Limb (tissue), 2 donors: Measurements from ENCODE around the gene IGF2BP3.

Source experiments
- DNase-seq, 2 donors: peaks; one replicate each; pipeline ENCODE4 v3.0.0-alpha.2; 2016; ENCODE audit errors: extremely low spot score in 2 of 2

The IGF2BP3 gene

DNA sequence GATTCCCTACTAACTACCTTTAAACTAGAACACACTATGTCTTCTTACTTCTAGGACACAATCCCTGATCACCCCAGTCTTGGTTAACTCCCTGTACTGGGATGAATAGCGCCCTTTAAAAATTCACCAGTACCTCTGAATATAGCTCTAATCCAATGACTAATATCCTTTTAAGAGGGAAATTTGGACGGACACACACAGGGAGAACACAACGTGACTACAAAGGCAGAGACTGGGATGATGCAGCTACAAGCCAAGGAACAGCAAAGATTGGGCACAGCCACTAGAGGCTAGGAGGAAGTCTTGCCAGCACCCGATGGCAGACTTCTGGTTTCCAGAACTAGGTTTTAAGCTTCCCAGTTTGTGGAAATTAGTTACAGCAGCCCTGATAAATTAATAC, 89.7 kb downstream of the IGF2BP3 start:
- DNase-seq = no peak

DNA sequence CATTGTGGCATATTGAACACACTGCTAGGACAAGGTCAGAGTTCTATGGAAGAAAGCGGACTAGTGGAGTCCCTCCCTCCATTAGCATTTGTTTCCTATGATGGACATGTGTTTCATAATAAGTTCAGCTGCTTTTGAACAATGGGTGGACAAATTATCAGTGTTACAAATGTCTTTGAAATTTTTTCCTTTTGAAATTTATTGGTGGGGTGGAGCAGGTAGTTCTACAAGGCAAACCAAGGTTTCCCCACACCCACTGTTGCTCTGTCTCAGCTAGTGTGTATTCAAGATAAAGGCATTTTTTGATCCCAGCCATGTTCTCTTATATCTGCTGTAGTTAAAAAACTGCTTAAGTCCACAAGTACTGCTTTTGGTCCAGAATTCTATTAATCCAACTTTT, 91.3 kb downstream of the IGF2BP3 start:
- no peak for DNase-seq

DNA sequence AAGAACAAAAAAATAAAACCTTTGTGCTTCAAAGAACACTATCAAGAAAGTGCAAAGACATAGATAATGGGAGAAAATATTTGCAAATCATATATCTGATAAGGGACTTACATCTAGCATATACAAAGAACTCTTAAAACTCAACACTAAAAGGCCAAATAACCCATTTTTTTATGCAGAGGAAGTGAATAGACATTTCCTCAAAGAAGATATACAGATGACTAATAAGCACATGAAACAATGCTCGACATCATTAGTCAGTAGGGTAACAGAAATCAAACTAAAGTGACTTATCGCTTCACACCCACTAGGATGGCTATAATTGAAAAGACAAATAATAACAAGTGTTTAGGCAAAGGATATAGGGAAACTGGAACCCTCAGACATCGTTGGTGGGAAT, 93.2 kb downstream of the IGF2BP3 start:
- no peak for DNase-seq

DNA sequence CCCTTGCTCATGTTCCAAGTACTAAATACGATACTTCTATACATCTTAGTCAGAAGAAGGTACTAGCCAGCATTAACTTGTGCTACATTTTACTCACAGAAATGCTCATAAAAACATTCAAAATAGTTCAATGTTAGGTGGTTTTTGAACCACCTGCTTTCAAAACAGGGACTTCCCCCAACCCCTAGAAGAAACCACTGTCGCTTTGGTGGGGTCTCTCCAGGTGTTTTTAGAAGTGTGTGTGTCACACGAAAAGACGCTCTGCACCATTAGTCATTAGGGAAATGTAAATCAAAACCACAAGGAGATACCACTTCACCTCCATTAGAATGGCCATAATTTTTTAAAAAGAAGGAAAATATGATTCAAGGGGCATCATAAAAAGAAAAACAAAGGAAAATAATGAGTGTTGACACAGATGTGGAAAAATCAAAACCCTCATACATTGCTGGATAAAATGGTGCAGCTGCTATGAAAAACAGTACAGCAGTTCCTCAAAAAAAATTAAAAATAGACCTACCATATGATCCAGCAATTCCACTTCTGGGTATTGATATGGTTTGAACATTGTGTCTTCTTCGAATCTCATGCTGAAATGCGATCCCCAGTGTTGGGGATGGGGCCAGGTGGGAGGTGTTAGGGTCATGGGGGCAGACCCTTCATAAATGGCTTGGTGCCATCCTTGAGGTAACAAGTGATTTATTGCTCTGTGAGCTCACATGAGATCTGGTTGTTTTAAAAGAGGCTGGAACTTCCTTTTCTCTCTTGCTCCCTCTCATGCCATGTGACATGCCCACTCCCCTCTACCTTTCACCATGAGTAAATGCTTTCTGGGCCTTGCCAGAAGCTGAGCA, 96.9 kb downstream of the IGF2BP3 start:
- no peak for DNase-seq

DNA sequence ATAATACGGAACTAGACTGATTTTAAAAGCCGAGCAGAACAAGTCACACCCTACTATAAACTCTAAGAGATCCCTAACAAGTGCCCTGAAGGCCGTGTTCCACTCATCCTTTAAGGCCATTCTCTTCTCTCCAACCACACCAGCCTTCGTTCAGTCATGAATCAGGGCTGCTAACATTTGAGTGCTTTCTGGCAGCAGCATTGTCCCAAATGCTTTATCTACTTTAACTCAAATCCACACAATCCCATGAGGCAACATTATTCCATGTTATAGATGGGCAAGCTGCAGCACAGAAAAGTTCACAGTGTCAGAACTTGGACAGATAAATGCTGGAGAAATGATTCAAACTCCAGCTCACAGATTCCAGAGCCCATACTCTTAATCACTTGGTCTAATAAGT, 97.7 kb downstream of the IGF2BP3 start:
- DNase-seq = no peak

- no peak for DNase-seq
Measured at GRCh38 chr7:23371654-23372053, 98.6 kb downstream of the IGF2BP3 start.

DNA sequence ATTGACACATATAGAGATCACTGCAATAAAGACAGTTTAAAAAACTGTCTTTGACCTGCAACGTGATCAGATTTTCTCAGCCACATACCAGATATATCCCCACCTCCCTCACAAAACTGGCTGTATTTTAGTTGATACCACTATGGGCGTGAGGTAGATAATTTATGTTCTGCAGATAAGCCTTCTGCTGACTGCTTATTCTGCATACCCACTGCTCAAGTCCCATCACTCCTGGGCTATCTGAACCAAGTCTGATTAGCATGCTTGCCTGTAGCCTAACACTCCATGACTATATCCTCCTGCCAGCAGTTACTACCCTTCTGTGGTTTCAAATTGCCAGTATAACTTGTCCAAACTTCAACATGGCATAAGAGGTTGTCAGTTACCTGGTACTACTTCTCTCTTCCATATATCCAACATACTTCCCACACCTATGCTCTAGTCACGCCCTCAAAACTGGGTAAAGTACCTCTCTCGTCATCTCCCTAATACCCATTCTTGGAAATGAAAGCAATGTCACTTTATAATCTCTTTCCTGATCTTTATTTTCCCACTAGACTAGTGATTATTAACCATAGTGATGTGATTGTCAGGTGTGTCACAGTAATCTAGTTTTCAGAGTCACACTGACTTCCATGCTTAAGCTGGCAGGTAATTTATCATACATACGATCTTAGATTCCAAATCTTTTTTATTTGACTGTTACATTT, 100.4 kb downstream of the IGF2BP3 start:
- no peak for DNase-seq

GRCh38 chr7:23369100-23369499, 101.2 kb downstream of the IGF2BP3 start:
- no peak for DNase-seq

DNA sequence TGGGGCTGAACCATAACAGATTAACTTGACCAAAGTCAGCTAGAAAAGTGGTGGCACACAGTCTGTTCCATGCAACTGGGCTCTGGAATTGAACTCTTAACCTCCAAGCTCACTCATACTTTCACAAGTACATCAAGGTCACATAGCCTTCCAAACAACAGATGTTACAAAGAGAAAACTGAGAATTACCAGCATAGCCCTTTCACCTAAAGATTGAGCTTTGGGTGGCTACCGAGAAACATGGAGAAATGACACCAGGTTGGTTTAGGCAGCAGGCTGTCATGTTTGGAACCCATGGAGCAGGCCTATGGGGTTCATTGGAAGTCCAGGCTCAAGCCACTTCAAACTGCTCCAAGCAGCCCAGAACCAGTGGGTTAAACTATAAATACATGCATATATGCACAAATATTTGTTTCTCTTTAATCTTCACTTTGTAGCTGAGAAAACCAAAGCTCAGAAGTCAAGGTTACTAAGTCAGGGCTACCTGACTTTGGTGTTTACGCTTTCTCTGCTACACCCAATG, 112.1 kb downstream of the IGF2BP3 start:
- no peak for DNase-seq

DNA sequence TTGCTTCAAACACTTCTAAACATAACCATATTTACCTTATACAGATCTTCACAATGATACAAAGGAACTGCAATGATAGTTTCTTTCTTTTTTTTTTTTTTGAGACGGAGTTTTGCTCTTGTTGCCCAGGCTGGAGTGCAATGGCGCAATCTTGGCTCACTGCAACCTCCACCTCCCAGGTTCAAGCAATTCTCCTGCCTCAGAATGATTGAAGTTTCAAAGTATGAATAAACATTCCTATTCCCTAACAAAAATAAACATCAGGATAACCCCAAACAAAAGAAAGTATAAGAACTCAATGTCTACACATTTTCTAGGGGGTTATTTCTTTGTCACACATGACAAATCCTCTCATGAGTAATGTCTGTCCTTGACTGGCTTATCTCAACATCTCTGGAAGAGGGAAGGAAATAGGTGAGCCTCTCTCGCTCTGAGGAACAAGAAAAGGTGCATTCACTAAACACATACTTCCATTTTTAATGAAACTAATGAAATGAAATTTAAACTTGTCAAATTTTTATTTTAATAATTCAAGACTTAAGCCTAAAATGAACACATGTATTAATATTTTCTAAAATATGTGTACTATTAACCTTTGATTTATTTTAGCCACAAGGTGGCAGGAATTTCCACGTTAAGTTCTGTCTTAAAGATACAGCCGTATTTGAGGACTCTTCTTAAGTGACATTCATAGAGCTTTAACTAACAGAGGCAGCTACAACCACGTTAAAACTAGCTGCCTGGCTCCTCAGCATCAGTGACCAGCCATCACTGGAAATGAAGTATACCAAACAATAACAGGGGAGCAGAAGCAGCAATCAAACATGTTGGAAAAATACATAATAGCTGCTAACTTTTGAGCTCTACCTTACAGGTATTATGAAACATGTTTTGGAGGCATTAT, 112.8 kb downstream of the IGF2BP3 start:
- peak in 1 of 2 donors; percentile 48 for DNase-seq

GRCh38 chr7:23356726-23357125, 113.6 kb downstream of the IGF2BP3 start:
- no peak for DNase-seq

DNA sequence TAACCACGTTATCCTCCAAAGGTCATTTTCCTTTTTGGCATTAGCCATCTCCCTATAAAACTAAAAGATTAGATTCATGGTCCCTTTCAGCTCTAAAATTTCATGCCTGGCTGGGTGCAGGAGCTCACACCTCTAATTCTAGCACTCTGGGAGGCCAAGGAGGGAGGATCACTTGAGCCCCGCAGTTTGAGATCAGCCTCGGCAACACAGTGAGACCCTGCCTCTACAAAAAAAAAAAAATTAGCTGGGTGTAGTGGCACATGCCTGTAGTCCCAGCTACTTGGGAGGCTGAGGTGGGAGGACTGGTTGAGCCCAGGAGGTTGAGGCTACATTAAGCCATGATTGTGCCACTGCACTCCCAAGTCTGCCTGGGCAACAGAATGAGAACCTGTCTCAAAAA, 114.1 kb downstream of the IGF2BP3 start:
- DNase-seq = no peak

- DNase-seq = no peak
Measured at GRCh38 chr7:23353172-23353571, 117.1 kb downstream of the IGF2BP3 start.

GRCh38 chr7:23350466-23350865, 119.8 kb downstream of the IGF2BP3 start:
- no peak for DNase-seq

- DNase-seq = no peak
Measured at GRCh38 chr7:23349484-23350157, 120.7 kb downstream of the IGF2BP3 start.

DNA sequence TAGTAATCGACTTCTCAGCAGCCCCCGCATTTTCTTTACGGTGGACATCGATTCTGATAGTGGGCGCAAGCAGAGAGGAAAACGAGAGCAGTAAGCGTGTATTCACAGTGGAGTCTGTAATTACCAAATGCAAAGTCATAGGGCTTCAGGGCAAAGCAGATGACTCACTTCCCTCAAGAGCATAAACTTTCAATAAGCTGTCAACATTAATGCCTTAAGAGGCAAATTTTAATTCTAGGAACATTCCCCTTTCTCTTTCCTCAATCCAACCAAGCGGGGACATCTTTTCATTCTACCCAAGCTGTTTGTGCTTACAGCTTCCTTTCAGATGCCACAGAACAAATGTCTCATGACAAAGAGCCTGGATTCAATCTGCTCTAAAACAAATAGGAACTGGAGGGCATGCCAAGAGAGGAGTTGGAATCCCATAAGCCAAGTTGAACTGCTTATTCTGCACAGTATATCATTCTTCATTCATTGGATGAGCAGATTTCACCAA, 122.6 kb downstream of the IGF2BP3 start:
- DNase-seq = no peak

GRCh38 chr7:23347033-23347681, 123.1 kb downstream of the IGF2BP3 start:
- DNase-seq = no peak

GRCh38 chr7:23346316-23346715, 124.0 kb downstream of the IGF2BP3 start:
- DNase-seq = no peak

GRCh38 chr7:23345601-23346000, 124.7 kb downstream of the IGF2BP3 start:
- no peak for DNase-seq

DNA sequence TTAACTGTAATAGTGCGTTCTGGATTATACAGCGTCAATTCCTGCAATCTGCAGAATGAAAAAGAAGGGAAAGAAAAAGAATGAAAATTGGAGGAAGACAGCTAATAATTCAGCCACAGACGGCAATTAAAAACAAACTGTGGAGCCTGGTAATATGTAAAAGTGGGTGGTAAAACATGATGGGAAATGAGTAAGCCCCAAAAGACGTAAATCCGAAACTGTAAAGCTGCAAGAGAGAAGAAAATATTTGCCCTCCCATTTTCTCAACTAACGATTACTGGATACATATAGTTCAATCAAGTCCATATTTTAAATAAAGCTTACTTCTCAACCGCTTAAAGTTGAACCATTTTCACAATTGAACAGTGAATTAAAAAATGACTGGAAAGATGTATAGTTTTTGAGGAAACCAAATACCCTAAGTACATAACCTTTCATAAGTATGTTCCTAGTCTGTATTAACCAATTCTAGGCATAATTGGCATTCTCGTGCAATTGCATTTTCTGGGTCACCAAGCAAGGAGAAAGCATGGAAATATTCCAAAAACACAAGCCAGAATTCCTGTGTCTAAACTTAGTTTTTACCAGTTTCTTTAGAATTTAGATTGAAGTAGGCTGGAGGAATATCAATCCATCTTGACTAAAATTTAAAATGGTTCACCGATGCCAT, 126.3 kb downstream of the IGF2BP3 start:
- DNase-seq = no peak
